Lower lobe of right lung (tissue), 2 donors: ENCODE results near the gene PKLR. TPM values are rescaled to one million over a fixed set of nuclear protein-coding genes. Genes with fewer than 3 reads are reported as not detected.

Source experiments
- ATAC-seq, 2 donors: fragments of 200-7000 bp; cut with Tn5 transposase; one replicate each; pipeline ENCODE4 v1.9.1; 2020 to 2022; ENCODE audit warnings: mild to moderate bottlenecking in 2 of 2, moderate library complexity in 2 of 2
- DNase-seq: peaks from one replicate; pipeline ENCODE4 v3.0.0-alpha.2; 2020
- H3K27ac ChIP-seq: fragments of 200-600 bp; one replicate; pipeline ENCODE4 v1.8.0; 2022
- H3K27me3 ChIP-seq: fragments of 200-600 bp; one replicate; pipeline ENCODE4 v1.8.0; 2022; ENCODE audit warnings: low read depth
- H3K36me3 ChIP-seq: fragments of 200-600 bp; one replicate; pipeline ENCODE4 v1.8.0; 2022; ENCODE audit warnings: mild to moderate bottlenecking
- H3K4me1 ChIP-seq: fragments of 200-600 bp; one replicate; pipeline ENCODE4 v1.8.0; 2022
- H3K4me3 ChIP-seq: fragments of 200-600 bp; one replicate; pipeline ENCODE4 v1.8.0; 2022; ENCODE audit warnings: mild to moderate bottlenecking
- H3K9me3 ChIP-seq: fragments of 200-600 bp; one replicate; pipeline ENCODE4 v1.8.0; 2022
- CTCF ChIP-seq: fragments of 200-600 bp; IDR thresholded peaks from one replicate; pipeline ENCODE4 v1.8.0; 2022; ENCODE audit warnings: antibody characterized with exemption, mild to moderate bottlenecking
- intact Hi-C: fragments of 100-400 bp; cut with DNase I; formaldehyde crosslinking; loops from one replicate; pipeline ENCODE4 v1.11.0; 2022
- total RNA-seq: library from RNA; stranded (reverse); fragmentation: NEBNext Ultra II Directional; extraction: Animal tissue kit (Norgen Biotek cat#: 25700); gene quantifications from one replicate; pipeline ENCODE4 v1.2.1, GENCODE V29; 2021
- donor health status: DM: no; HTN: yes; CAD: no; lungs with severe emphysema.

The PKLR gene
- total RNA-seq, 1 donor from 2014 or later: not detected

DNA sequence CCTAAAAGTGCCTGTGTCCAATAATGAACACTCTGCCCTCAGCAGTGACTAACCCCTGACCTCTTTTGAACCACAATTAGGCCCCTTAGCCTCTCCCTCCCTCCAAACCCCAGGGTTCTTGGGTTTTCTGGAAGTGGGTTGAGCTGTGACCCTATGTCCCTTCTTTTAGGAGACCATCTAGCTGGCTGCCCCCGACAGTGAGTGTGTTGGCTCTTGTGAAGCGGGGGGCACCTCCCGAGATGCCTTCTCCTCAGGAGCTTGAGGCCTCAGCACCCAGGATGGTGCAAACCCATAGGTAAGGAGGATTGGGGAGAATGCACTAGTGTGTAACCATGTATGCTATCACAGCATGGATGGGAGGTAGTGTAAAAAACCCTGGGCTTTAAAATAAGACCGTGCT lies 26.7 kb upstream of the PKLR start:
- no peaks in the 10 kb centered on the region for H3K9me3 ChIP-seq
- H3K27ac ChIP-seq: no peak overlapping the region
- H3K27me3 ChIP-seq: no peaks in the 10 kb centered on the region
- ATAC-seq (no peak), DNase-seq (no peak)
- TF ChIP-seq CTCF: no peak
- H3K4me3 ChIP-seq: no peak overlapping the region
- H3K4me1 ChIP-seq: peaks cover 12% of the 10 kb centered on the region
- intact Hi-C loops: no loop called here
- peaks cover 57% of the 10 kb centered on the region for H3K36me3 ChIP-seq

DNA sequence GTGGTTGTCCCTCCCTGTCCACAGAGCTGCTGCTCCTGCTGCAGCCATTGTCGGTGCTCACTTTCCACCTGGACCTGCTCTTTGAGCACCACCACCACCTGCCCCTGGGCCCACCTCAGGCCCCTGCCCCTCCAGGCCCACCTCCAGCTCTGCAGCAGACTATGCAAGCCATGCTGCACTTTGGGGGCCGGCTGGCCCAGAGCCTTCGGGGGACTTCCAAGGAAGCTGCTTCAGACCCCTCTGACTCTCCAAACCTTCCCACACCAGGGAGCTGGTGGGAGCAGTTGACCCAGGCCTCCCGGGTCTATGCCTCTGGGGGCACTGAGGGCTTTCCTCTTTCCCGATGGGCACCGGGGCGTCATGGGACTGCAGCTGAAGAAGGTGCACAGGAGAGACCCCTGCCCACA lies 25.4 kb upstream of the PKLR start:
- no peaks in the 10 kb centered on the region for H3K27me3 ChIP-seq
- intact Hi-C loops: no loop called here
- TF ChIP-seq CTCF: no peak
- peaks cover 24% of the 10 kb centered on the region for H3K4me1 ChIP-seq
- ATAC-seq: no peak
- no peak overlapping the region for H3K4me3 ChIP-seq
- H3K9me3 ChIP-seq: no peaks in the 10 kb centered on the region
- DNase-seq: no peak
- peaks cover 51% of the 10 kb centered on the region for H3K36me3 ChIP-seq
- H3K27ac ChIP-seq: no peak overlapping the region

DNA sequence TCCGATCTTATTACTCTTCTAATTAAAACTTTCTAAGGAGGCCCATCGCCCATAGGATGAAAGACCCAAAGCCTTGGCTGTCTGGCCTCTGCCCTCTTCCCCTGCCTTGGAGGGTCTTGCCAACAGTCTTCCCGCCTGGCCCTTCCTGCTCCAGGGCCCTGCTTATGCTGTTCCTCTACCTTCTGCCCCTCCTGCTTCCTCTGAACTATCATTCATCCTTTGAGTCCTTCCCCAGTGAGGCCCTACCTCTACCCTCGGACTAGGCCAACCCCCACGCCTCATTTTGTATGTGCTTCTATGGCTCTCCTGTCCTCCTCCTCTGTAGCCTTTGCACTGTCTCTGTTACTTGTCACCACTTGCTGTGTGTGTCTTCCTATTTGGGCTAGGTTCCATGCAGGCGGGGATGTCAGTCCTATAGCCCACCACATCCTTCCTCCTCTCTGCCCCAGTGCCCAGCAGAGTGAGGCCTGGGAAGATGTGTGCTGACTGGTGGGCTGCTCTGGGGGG lies 24.8 kb upstream of the PKLR start:
- no peaks in the 10 kb centered on the region for H3K27me3 ChIP-seq
- peaks cover 30% of the 10 kb centered on the region for H3K4me1 ChIP-seq
- no peak overlapping the region for H3K4me3 ChIP-seq
- peak overlapping the region; percentile 94 for H3K27ac ChIP-seq
- no peak for TF ChIP-seq CTCF
- H3K9me3 ChIP-seq: no peaks in the 10 kb centered on the region
- H3K36me3 ChIP-seq: peaks cover 46% of the 10 kb centered on the region
- no peak for DNase-seq
- intact Hi-C loops: no loop called here
- ATAC-seq: no peak

- H3K9me3 ChIP-seq: no peaks in the 10 kb centered on the region
- intact Hi-C loops: no loop called here
- ATAC-seq (no peak), DNase-seq (no peak)
- H3K27me3 ChIP-seq: no peaks in the 10 kb centered on the region
- H3K27ac ChIP-seq: peak overlapping the region; percentile 94
- TF ChIP-seq CTCF: no peak
- H3K4me1 ChIP-seq: peaks cover 33% of the 10 kb centered on the region
- peak overlapping the region; percentile 95 for H3K4me3 ChIP-seq
- H3K36me3 ChIP-seq: peaks cover 41% of the 10 kb centered on the region
Measured at GRCh38 chr1:155325603-155325893, 24.3 kb upstream of the PKLR start.

- peak; percentile 15 to 22 for ATAC-seq
- Histone ChIP-seq H3K36me3 (peaks cover 39% of the 10 kb centered on the region), H3K4me3 (peak overlapping the region; percentile 95), H3K9me3 (no peaks in the 10 kb centered on the region), H3K27ac (peak overlapping the region; percentile 94), H3K27me3 (no peaks in the 10 kb centered on the region), H3K4me1 (peaks cover 35% of the 10 kb centered on the region)
- intact Hi-C loops: no loop called here
- peak; percentile 42 for TF ChIP-seq CTCF
- peak; percentile 79 for DNase-seq
Measured at GRCh38 chr1:155324717-155325602, 23.7 kb upstream of the PKLR start.
